DND-41 (cell line): Measurements from ENCODE around the gene PPP6R2.

Source experiments
- CTCF ChIP-seq: IDR thresholded peaks from 2 replicates; pipeline ENCODE4 v1.5.1; 2012; ENCODE audit warnings: borderline replicate concordance, low read length, moderate library complexity, mild to moderate bottlenecking; ENCODE audit not compliant: poor library complexity, severe bottlenecking; ENCODE audit errors: extremely low read depth
- EZH2 ChIP-seq: IDR thresholded peaks from 3 replicates; pipeline ENCODE4 v1.6.1; 2012; ENCODE audit warnings: borderline replicate concordance, low read depth, mild to moderate bottlenecking, moderate library complexity, low read length, inconsistent platforms; ENCODE audit not compliant: severe bottlenecking

DNA sequence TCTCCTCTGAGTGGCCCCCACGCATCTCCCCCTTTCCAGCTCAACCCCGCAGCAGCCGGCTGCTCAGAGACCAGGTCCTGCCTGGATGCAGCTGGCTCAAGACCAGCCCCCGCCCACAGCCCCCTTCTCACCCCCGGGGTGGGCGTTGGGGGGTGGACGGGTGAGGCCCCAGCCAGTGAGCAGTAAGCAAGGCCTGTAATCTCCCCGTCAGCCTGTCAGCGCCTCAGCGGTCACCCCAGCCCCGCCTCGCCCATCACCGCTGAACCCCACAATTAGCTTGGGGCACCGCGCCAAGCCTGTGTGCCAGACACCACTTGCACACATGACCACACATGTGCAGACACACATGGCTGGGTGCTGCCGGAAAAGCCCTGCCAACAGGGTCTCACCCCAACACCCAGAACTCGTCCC lies 41.5 kb upstream of the PPP6R2 start:
- TF ChIP-seq EZH2 (no peak), CTCF (no peak)
